Measurements from ENCODE around the gene QARS1.

DNA sequence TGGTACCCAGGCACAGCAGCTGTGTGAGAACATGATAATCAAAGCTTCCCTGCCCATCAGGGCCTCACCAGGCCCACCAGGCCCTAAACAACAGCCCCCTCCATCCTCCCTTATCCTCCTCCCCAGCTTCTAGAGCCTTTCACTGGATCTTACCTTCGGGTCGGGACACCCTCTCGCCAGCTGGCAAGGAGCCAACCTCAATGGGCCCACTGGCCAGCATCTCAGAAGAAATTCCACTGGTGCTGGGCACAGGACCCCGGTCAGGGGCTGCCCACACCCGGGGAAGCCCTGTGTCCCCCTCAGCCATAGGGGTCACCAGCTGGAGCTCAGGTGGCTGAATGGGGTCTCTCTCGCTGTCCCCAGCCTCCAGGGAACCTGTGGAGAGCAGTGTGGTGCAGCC is 6.8 kb upstream of the QARS1 start:
- TF ChIP-seq, protein P1, sequence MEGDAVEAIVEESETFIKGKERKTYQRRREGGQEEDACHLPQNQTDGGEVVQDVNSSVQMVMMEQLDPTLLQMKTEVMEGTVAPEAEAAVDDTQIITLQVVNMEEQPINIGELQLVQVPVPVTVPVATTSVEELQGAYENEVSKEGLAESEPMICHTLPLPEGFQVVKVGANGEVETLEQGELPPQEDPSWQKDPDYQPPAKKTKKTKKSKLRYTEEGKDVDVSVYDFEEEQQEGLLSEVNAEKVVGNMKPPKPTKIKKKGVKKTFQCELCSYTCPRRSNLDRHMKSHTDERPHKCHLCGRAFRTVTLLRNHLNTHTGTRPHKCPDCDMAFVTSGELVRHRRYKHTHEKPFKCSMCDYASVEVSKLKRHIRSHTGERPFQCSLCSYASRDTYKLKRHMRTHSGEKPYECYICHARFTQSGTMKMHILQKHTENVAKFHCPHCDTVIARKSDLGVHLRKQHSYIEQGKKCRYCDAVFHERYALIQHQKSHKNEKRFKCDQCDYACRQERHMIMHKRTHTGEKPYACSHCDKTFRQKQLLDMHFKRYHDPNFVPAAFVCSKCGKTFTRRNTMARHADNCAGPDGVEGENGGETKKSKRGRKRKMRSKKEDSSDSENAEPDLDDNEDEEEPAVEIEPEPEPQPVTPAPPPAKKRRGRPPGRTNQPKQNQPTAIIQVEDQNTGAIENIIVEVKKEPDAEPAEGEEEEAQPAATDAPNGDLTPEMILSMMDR (conservative IDR thresholded peaks at IDR 0.05; ENCODE audit: low read length), result no peak
- TF ChIP-seq EZH2phosphoT487 (IDR thresholded peaks at IDR 0.05; ENCODE audit: borderline replicate concordance, low read depth, low read length), result no peak

Measured in OCI-LY7 (cell line).